K562 (cell line): ENCODE data around the gene CALML3. TPM values are rescaled to one million over a fixed set of nuclear protein-coding genes. Genes with fewer than 3 reads are reported as not detected.

Experiments used
- ATAC-seq: fragments of 200-7000 bp; cut with Tn5 transposase; 3 replicates; pipeline ENCODE4 v1.9.1; 2020; ENCODE audit warnings: moderate library complexity
- BruUV-seq: library from RNA; stranded (reverse); fragments of 400-500 nt; replicated peaks from 2 replicates; lab custom pipeline; 2021; lab: Mats Ljungman, UMichigan
- CTCF ChIA-PET: fragments of 300-600 bp; formaldehyde crosslinking; extraction: SDS; loops from one replicate; lab custom pipeline; 2021; ENCODE audit warnings: low intra/inter-chr PET ratio; lab: Yijun Ruan, JAX
- POLR2A ChIA-PET: fragments of 300-600, 350-650 bp; sonication (Branson Sonifier 250); formaldehyde crosslinking; extraction: SDS; loops from one replicate; lab custom pipeline; 2021; ENCODE audit warnings: antibody characterized with exemption, inconsistent platforms; lab: Yijun Ruan, JAX
- DNase-seq, 4 experiments: peaks; one replicate each; pipeline versions ENCODE4 v3.0.0 to v3.0.0-alpha.2; 2011 to 2018; ENCODE audit warnings: low spot score in 3 of 4, mixed read lengths in 3 of 4; ENCODE audit errors: extremely low read depth in 1 of 4
- FAIRE-seq: peaks from 2 replicates; lab custom pipeline; 2011; peaks lifted over from hg19 to GRCh38; lab: Jason Lieb, UNC
- H2AFZ ChIP-seq: 2 replicates; pipeline ENCODE4 v1.6.0; 2011; ENCODE audit warnings: low read depth, low read length, control low read depth, inconsistent platforms
- H3K27ac ChIP-seq: fragments of 200-600 bp; 3 replicates; pipeline ENCODE4 v1.8.0; 2011; ENCODE audit warnings: low read depth, mild to moderate bottlenecking, control low read depth, inconsistent platforms, low read length, moderate library complexity, mixed read lengths; ENCODE audit errors: extremely low read depth
- H3K27me3 ChIP-seq, 2 experiments: fragments of 300-600 bp in 1 of 2; 2 replicates in 1 of 2; 3 replicates in 1 of 2; pipeline versions ENCODE4 v1.6.0 to v1.8.0; 2011; ENCODE audit warnings: inconsistent platforms in 2 of 2, low read length in 2 of 2, mild to moderate bottlenecking in 1 of 2, mixed read lengths in 1 of 2, moderate library complexity in 1 of 2; ENCODE audit not compliant: control insufficient read depth in 2 of 2, insufficient read depth in 2 of 2
- H3K36me3 ChIP-seq: fragments of 300-600 bp; 3 replicates; pipeline ENCODE4 v1.8.0; 2011; ENCODE audit warnings: mild to moderate bottlenecking, low read length, inconsistent platforms; ENCODE audit not compliant: control insufficient read depth, insufficient read depth
- H3K4me1 ChIP-seq, 2 experiments: fragments of 200-600 bp in 1 of 2; replicated peaks in 1 of 2; 2 replicates in 1 of 2; 3 replicates in 1 of 2; pipeline versions ENCODE4 v1.5.1 to v1.8.0; 2011; ENCODE audit warnings: inconsistent platforms in 2 of 2, low read length in 2 of 2, mild to moderate bottlenecking in 1 of 2, mixed read lengths in 1 of 2, moderate library complexity in 1 of 2; ENCODE audit not compliant: control insufficient read depth in 2 of 2, insufficient read depth in 2 of 2
- H3K4me2 ChIP-seq: 2 replicates; pipeline ENCODE4 v1.6.1; 2011; ENCODE audit warnings: low read length, control low read depth, inconsistent platforms, mixed read lengths; ENCODE audit not compliant: insufficient read depth
- H3K4me3 ChIP-seq: fragments of 200-600 bp; sonication (generic), shearing (Covaris generic); 2 replicates; pipeline ENCODE4 v1.5.1; 2016; ENCODE audit warnings: control low read depth, inconsistent platforms
- H3K79me2 ChIP-seq: fragments of 200-600 bp; 3 replicates; pipeline ENCODE4 v1.8.0; 2011; ENCODE audit warnings: low read length, inconsistent platforms; ENCODE audit not compliant: control insufficient read depth, insufficient read depth
- H3K9ac ChIP-seq, 2 experiments: 2 replicates each; pipeline versions ENCODE4 v1.6.0 to v1.6.1; 2011; ENCODE audit warnings: low read depth in 2 of 2, low read length in 2 of 2, control low read depth in 1 of 2, inconsistent platforms in 1 of 2, mild to moderate bottlenecking in 1 of 2, mixed read lengths in 1 of 2; ENCODE audit not compliant: insufficient read depth in 1 of 2
- H3K9me1 ChIP-seq: one replicate; pipeline ENCODE4 v1.6.0; 2011; ENCODE audit warnings: inconsistent platforms, mild to moderate bottlenecking, low read length, moderate library complexity; ENCODE audit not compliant: control insufficient read depth, insufficient read depth
- H3K9me3 ChIP-seq: replicated peaks from 2 replicates; pipeline ENCODE4 v1.5.1; 2011; ENCODE audit warnings: low read depth, low read length, inconsistent platforms; ENCODE audit not compliant: control insufficient read depth, insufficient read depth
- H4K20me1 ChIP-seq: replicated peaks from 2 replicates; pipeline ENCODE4 v1.6.1; 2011; ENCODE audit warnings: low read length, inconsistent platforms, mixed read lengths; ENCODE audit not compliant: control insufficient read depth, insufficient read depth
- CHD1 ChIP-seq: fragments of 200-600 bp; sonication (generic); IDR thresholded peaks from one replicate; pipeline ENCODE4 v1.6.1; 2012; ENCODE audit warnings: mild to moderate bottlenecking, moderate library complexity, low read length, inconsistent platforms
- HNRNPUL1 ChIP-seq: fragments of 200-400 bp; formaldehyde crosslinking; IDR thresholded peaks from 2 replicates; pipeline ENCODE4 v1.6.1; 2017; ENCODE audit warnings: low read length
- KDM1A ChIP-seq, 2 experiments: fragments of 450-650 bp; IDR thresholded peaks; 2 replicates each; pipeline ENCODE4 v1.6.1; 2016; ENCODE audit warnings: mild to moderate bottlenecking in 2 of 2
- NCOA4 ChIP-seq: fragments of 450-650 bp; IDR thresholded peaks from 2 replicates; pipeline ENCODE4 v1.6.1; 2018; ENCODE audit warnings: mild to moderate bottlenecking; ENCODE audit not compliant: partially characterized antibody
- NFIX ChIP-seq: fragments of 250-450 bp; sonication (Bioruptor Pico); IDR thresholded peaks from 2 replicates; pipeline ENCODE4 v1.4.0; 2020; ENCODE audit warnings: low read depth, mild to moderate bottlenecking, moderate library complexity
- SPI1 ChIP-seq: IDR thresholded peaks from 2 replicates; pipeline ENCODE4 v1.6.1; 2011; ENCODE audit warnings: low read depth, low read length, control low read depth, borderline replicate concordance
- SRSF1 ChIP-seq: fragments of 200-400 bp; formaldehyde crosslinking; IDR thresholded peaks from 2 replicates; pipeline ENCODE4 v1.6.1; 2017; ENCODE audit warnings: mild to moderate bottlenecking, low read depth, low read length, moderate library complexity
- ZKSCAN1 ChIP-seq: fragments of 150-350 bp; IDR thresholded peaks from 2 replicates; pipeline ENCODE4 v1.6.1; 2016; ENCODE audit warnings: low read depth, low read length
- ZNF217 ChIP-seq: sonication (generic); formaldehyde crosslinking; IDR thresholded peaks from 2 replicates; pipeline ENCODE4 v1.8.0; 2022; ENCODE audit warnings: mild to moderate bottlenecking, missing genetic modification reagents
- ZNF239 ChIP-seq: fragments of 250-450 bp; sonication (Bioruptor Pico); IDR thresholded peaks from 2 replicates; pipeline ENCODE4 v1.4.0; 2020; ENCODE audit warnings: mild to moderate bottlenecking
- ZNF354B ChIP-seq: fragments of 250-450 bp; sonication (Bioruptor Pico); IDR thresholded peaks from 2 replicates; pipeline ENCODE4 v1.4.0; 2020
- WGBS: fragments of 100-300 bp; shearing (Covaris generic); methylation state at CpG from one replicate; pipeline ENCODE4 v1.1.6; 2016; ENCODE audit warnings: low coverage, mixed read lengths; ENCODE audit not compliant: insufficient coverage; ENCODE audit errors: missing lambda C conversion rate; 5-methylcytosine and 5-hydroxymethylcytosine counted together
- in situ Hi-C: fragments of 300-500 bp; cut with MboI; formaldehyde crosslinking; loops from 4 replicates; pipeline ENCODE4 v1.15.0; 2018; ENCODE audit warnings: inconsistent platforms, mixed read lengths
- intact Hi-C: fragments of 100-400 bp; cut with micrococcal nuclease; formaldehyde crosslinking; loops from 2 replicates; pipeline ENCODE4 v1.14.2; 2022
- polyA plus RNA-seq, 8 experiments: library from polyadenylated mRNA; depleted of rRNA in 4 of 8; stranded (reverse) in 5 of 8; unstranded in 3 of 8; fragments of >200 nt; fragmentation: Nextera tagmentation in 2 of 8; fragmentation: Illumina TruSeq in 1 of 8; extraction: Ambion mirVana in 2 of 8; extraction: Trizol in 1 of 8; gene quantifications; 2 replicates each; pipeline versions ENCODE4 v1.2.1 to v1.2.3, GENCODE V29; 2011 to 2014; ENCODE audit warnings: inconsistent platforms in 1 of 8, missing spikeins in 1 of 8
- total RNA-seq, 7 experiments: library from RNA; depleted of rRNA in 6 of 7; stranded (reverse); fragments of >200 nt in 6 of 7; fragmentation: Illumina TruSeq in 2 of 7; extraction: Trizol in 2 of 7; gene quantifications; 2 replicates each; pipeline versions ENCODE4 v1.2.1 to v1.2.3, GENCODE V29; 2011 to 2021; ENCODE audit warnings: low replicate concordance in 1 of 7
- TF ChIP-seq, protein P1 (sequence below): fragments of 450-650 bp; IDR thresholded peaks from 2 replicates; pipeline ENCODE4 v1.6.1; 2016; ENCODE audit warnings: low read depth
- TF ChIP-seq, protein P2 (sequence below): fragments of 250-450 bp; sonication (Bioruptor Pico); IDR thresholded peaks from 2 replicates; pipeline ENCODE4 v1.4.0; 2020; ENCODE audit warnings: borderline replicate concordance

CALML3 gene
- total and polyA plus RNA-seq, 9 of the 15 experiments (the other 6 are each of a cell fraction or from before 2014, with no cell fraction given): not detected

DNA sequence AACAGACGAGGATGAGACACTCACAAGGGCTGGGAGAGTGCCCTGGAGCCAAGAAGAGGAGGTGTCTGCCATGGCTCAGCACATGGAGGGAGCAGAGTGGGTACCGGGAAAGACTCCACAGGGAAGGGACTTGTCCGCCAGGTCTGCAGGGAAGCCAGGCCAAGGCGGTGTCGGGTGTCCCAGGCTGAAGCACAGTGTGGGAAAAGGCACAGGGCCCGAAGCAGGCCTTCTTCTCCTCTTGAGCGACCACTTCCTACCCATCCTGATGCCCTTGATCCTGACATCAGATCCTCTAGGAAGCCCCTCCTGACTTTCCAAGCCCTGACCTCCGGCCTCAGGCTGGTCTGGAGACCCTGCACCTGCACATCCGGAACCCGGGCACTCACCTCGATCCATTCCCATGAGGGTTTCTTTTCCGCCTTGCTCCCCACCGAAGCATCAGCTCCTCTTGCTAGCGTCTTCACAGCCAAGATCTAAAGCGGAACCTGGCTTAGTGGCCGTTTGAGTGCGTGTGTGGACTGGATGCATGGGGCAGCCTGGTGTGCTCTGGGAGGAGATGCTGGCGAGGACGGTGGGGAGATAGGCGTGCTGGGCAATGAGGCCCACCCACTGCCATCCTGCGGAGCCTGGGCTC lies 8.5 kb downstream of the CALML3 start:
- TF ChIP-seq NCOA4: no peak
- no peak for TF ChIP-seq ZNF239 (CRISPR knock-in tag)
- TF ChIP-seq, protein P1, sequence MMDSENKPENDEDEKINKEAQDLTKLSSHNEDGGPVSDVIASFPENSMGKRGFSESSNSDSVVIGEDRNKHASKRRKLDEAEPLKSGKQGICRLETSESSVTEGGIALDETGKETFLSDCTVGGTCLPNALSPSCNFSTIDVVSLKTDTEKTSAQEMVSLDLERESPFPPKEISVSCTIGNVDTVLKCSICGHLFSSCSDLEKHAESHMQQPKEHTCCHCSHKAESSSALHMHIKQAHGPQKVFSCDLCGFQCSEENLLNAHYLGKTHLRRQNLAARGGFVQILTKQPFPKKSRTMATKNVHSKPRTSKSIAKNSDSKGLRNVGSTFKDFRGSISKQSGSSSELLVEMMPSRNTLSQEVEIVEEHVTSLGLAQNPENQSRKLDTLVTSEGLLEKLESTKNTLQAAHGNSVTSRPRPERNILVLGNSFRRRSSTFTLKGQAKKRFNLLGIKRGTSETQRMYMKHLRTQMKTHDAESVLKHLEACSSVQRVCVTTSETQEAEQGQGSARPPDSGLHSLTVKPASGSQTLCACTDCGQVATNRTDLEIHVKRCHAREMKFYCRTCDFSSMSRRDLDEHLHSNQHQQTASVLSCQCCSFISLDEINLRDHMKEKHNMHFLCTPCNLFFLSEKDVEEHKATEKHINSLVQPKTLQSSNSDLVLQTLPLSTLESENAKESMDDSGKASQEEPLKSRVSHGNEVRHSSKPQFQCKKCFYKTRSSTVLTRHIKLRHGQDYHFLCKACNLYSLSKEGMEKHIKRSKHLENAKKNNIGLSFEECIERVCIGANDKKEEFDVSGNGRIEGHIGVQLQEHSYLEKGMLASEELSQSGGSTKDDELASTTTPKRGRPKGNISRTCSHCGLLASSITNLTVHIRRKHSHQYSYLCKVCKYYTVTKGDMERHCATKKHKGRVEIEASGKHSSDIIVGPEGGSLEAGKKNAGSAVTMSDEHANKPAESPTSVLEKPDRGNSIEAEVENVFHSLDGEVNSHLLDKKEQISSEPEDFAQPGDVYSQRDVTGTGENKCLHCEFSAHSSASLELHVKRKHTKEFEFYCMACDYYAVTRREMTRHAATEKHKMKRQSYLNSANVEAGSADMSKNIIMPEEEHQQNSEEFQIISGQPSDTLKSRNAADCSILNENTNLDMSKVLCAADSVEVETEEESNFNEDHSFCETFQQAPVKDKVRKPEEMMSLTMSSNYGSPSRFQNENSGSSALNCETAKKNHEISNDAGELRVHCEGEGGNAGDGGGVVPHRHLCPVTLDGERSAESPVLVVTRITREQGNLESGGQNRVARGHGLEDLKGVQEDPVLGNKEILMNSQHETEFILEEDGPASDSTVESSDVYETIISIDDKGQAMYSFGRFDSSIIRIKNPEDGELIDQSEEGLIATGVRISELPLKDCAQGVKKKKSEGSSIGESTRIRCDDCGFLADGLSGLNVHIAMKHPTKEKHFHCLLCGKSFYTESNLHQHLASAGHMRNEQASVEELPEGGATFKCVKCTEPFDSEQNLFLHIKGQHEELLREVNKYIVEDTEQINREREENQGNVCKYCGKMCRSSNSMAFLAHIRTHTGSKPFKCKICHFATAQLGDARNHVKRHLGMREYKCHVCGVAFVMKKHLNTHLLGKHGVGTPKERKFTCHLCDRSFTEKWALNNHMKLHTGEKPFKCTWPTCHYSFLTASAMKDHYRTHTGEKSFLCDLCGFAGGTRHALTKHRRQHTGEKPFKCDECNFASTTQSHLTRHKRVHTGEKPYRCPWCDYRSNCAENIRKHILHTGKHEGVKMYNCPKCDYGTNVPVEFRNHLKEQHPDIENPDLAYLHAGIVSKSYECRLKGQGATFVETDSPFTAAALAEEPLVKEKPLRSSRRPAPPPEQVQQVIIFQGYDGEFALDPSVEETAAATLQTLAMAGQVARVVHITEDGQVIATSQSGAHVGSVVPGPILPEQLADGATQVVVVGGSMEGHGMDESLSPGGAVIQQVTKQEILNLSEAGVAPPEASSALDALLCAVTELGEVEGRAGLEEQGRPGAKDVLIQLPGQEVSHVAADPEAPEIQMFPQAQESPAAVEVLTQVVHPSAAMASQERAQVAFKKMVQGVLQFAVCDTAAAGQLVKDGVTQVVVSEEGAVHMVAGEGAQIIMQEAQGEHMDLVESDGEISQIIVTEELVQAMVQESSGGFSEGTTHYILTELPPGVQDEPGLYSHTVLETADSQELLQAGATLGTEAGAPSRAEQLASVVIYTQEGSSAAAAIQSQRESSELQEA: no peak
- no peak for TF ChIP-seq SPI1
- no peak for TF ChIP-seq SRSF1
- TF ChIP-seq ZNF354B (CRISPR knock-in tag): no peak
- TF ChIP-seq CHD1: no peak
- TF ChIP-seq KDM1A (IDR thresholded peaks at IDR 0.05): no peak
- no peak for TF ChIP-seq ZKSCAN1
- TF ChIP-seq HNRNPUL1: no peak
- TF ChIP-seq, protein P2, sequence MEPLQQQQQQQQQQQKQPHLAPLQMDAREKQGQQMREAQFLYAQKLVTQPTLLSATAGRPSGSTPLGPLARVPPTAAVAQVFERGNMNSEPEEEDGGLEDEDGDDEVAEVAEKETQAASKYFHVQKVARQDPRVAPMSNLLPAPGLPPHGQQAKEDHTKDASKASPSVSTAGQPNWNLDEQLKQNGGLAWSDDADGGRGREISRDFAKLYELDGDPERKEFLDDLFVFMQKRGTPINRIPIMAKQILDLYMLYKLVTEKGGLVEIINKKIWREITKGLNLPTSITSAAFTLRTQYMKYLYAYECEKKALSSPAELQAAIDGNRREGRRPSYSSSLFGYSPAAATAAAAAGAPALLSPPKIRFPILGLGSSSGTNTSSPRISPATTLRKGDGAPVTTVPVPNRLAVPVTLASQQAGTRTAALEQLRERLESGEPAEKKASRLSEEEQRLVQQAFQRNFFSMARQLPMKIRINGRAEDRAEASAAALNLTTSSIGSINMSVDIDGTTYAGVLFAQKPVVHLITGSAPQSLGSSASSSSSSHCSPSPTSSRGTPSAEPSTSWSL (CRISPR knock-in tag): no peak
- TF ChIP-seq NFIX (CRISPR knock-in tag): no peak
- no peak for TF ChIP-seq ZNF217 (CRISPR knock-in tag)
- H2AFZ ChIP-seq: no peak overlapping the region
- FAIRE-seq: no peak
- no peaks in the 10 kb centered on the region for H3K9me3 ChIP-seq
- ATAC-seq: no peak
- no peak overlapping the region for H3K4me3 ChIP-seq
- no peaks in the 10 kb centered on the region for H4K20me1 ChIP-seq
- ChIA-PET POLR2A (interaction anchor here (1.1 kb wide), 1 partner anchor 17 kb away, joined by 4 read pairs; no protein-coding TSS in a partner anchor), CTCF (no interaction called here)
- DNase-seq: no peak
- intact Hi-C loops: no loop called here
- 72% methylated on average over 21 of the region's 21 CpGs for WGBS
- no TSS peak for BruUV-seq
- H3K9ac ChIP-seq: no peak overlapping the region; a peak in 1 of 4 replicates
- H3K27ac ChIP-seq: no peak overlapping the region
- H3K79me2 ChIP-seq: no peaks in the 10 kb centered on the region
- H3K36me3 ChIP-seq: no peaks in the 10 kb centered on the region
- no peak overlapping the region for H3K4me2 ChIP-seq
- peaks cover 8 to 21% of the 10 kb centered on the region in 2 experiments; a peak in 3 of 5 replicates for H3K4me1 ChIP-seq
- no peaks in the 10 kb centered on the region for H3K27me3 ChIP-seq
- no peaks in the 10 kb centered on the region for H3K9me1 ChIP-seq
- in situ Hi-C loops: no loop called here
